OCI-M1 (cell line): ENCODE data around the gene CABLES2.

ENCODE experiments used
- DNase-seq: peaks from one replicate; lab custom pipeline; 2025; lab: John Stamatoyannopoulos, UW

CABLES2 gene

GRCh38 chr20:62370807-62371587 lies 36.1 kb downstream of the CABLES2 start:
- DNase-seq = no peak

- DNase-seq = no peak
Measured at GRCh38 chr20:62370115-62370806, 36.8 kb downstream of the CABLES2 start.

- DNase-seq = no peak
Measured at GRCh38 chr20:62369815-62370114, 37.3 kb downstream of the CABLES2 start.

- no peak for DNase-seq
Measured at GRCh38 chr20:62368976-62369814, 37.9 kb downstream of the CABLES2 start.

GRCh38 chr20:62368392-62368975 lies 38.6 kb downstream of the CABLES2 start:
- no peak for DNase-seq

- peak; percentile 25 for DNase-seq
Measured at GRCh38 chr20:62367633-62368391, 39.3 kb downstream of the CABLES2 start.

GRCh38 chr20:62367136-62367632 lies 39.9 kb downstream of the CABLES2 start, which contains the start of gene LAMA5:
Gene LAMA5, minus strand, starts transcription at chr20:62367312. Its CDS starts 67 bp downstream, at chr20:62367245.
- DNase-seq = peak; percentile 50

- DNase-seq = no peak
Measured at GRCh38 chr20:62366370-62367135, 40.5 kb downstream of the CABLES2 start.

GRCh38 chr20:62365814-62366369 lies 41.2 kb downstream of the CABLES2 start:
- DNase-seq = peak; percentile 34

GRCh38 chr20:62364911-62365736 lies 42.0 kb downstream of the CABLES2 start:
- DNase-seq = no peak

GRCh38 chr20:62363920-62364851 lies 42.9 kb downstream of the CABLES2 start:
- peak; percentile 32 for DNase-seq

GRCh38 chr20:62362991-62363919 lies 43.8 kb downstream of the CABLES2 start:
- no peak for DNase-seq

GRCh38 chr20:62362590-62362940 lies 44.5 kb downstream of the CABLES2 start:
- no peak for DNase-seq

GRCh38 chr20:62361799-62362589 lies 45.1 kb downstream of the CABLES2 start:
- DNase-seq = no peak

GRCh38 chr20:62360854-62361798 lies 46.0 kb downstream of the CABLES2 start:
- no peak for DNase-seq
